ENCODE measurements around the gene CACNA1G.

- TF ChIP-seq CTCF (IDR thresholded peaks at IDR 0.05; ENCODE audit: low read depth, low read length, poor library complexity, severe bottlenecking), result no peak
- TF ChIP-seq EZH2phosphoT487 (IDR thresholded peaks at IDR 0.05; ENCODE audit: borderline replicate concordance, low read length), result no peak
Measured at GRCh38 chr17:50672071-50672470, 111.6 kb downstream of the CACNA1G start.
